ENCODE results near the gene FKBP15.
"Not testable (repeated sequence)": the region's sequence is repeated elsewhere in the genome, so short reads cannot be mapped to it uniquely, and the experiment has no call there.

The FKBP15 gene

GRCh38 chr9:113148781-113149510, 72.1 kb downstream of the FKBP15 start:
- no peak for DNase-seq

- DNase-seq: no peak
Measured at GRCh38 chr9:113148372-113148705, 72.7 kb downstream of the FKBP15 start.

- no peak for DNase-seq
Measured at GRCh38 chr9:113143432-113144227, 77.4 kb downstream of the FKBP15 start.

- DNase-seq: not testable (repeated sequence)
Measured at GRCh38 chr9:113140896-113141295, 80.2 kb downstream of the FKBP15 start.

- DNase-seq: no peak
Measured at GRCh38 chr9:113139953-113140352, 81.1 kb downstream of the FKBP15 start.

GRCh38 chr9:113139225-113139829, 81.8 kb downstream of the FKBP15 start:
- no peak for DNase-seq

GRCh38 chr9:113138760-113139159, 82.3 kb downstream of the FKBP15 start:
- no peak for DNase-seq

- DNase-seq: no peak
Measured at GRCh38 chr9:113137196-113138168, 83.6 kb downstream of the FKBP15 start.

GRCh38 chr9:113131689-113132151, 89.4 kb downstream of the FKBP15 start:
- no peak for DNase-seq

- no peak for DNase-seq
Measured at GRCh38 chr9:113129884-113130283, 91.2 kb downstream of the FKBP15 start.

GRCh38 chr9:113129466-113129865, 91.6 kb downstream of the FKBP15 start:
- no peak for DNase-seq

- no peak for DNase-seq
Measured at GRCh38 chr9:113125386-113126035, 95.6 kb downstream of the FKBP15 start.

- DNase-seq: not testable (repeated sequence)
Measured at GRCh38 chr9:113118829-113119228, 102.2 kb downstream of the FKBP15 start.

All from NCI-H1417 treated with DMSO at 0.1 percent for 48 hours (cell line).